ENCODE results near the gene CLTCL1.
"Not testable (repeated sequence)": the region's sequence is repeated elsewhere in the genome, so short reads cannot be mapped to it uniquely, and the experiment has no call there.

CLTCL1 gene

DNA sequence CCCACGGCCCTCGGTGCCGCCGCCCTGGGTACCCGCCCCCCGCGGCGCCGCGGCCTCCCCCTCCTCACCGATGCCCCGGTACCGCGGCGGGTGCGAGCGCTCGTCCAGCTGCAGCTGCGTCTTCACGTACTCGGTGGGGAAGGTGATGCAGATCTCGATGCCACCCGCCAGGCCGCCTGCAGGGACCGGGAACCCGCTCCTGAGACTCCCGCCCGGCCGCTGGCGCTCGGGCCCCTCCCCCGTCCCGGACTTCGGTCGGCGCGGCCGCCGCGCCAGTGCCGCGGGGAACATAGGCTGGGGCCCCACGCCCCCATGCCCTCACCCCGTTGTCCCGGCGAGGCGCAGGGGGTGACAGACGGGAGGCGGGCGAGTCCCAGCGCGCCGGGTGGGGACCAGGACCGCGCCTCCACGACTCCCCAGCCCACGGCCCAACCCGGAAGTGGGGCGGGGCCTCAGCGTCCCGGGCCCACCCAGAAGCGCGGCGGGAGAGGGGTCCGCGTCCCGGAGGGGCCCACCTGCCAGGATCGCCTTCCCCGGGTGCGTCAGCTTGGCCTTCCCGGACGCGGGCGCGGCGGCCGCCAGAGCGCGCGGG, 113.4 kb downstream of the CLTCL1 start:
- no peak for FAIRE-seq
- peak; percentile 57 for DNase-seq (ENCODE audit: insufficient read length, low spot score)

DNA sequence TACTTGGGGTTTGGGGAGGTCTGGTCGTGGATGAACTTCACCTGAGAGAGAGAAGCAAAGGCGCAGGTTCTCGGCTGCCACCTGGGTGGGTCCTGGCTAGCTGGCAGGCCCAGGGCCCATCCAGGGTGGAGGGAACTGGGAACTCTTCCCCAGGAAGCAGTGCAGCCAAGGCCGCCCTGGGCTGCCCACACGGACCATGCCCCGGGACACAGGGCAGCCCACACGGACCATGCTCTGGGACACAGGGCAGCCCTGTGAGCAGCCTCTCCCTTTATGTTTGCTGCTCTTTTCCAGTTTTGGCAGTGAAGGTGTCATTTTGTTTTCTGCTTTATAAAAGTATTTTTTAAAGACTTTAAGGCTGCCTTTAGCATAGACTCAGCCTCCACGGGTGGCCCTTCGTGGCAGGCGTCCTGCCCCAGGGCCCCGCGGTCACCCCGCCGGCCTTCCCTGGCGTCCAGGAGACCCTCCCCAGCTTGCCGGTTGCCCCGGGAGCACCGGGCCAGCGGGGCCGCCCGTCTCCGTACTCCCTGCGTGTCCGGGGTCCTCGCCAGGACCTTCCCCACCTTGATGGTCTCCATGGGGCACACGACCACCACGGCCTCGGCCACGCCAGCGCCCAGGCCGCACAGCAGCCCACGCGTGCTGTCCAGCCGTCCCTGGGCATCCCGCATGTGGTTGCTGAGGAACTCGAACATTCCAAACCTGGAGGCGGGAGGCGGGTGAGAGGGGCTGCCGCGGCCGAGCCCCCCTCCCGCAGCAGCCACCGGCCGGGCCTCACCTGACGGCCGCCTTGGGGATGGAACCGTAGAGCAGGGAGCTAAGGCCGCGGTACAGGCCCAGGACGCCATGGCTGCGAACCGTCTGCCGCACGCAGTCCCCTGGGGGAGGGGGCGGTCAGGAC, 114.1 kb downstream of the CLTCL1 start:
- no peak for FAIRE-seq
- no peak for DNase-seq (ENCODE audit: insufficient read length, low spot score)

DNA sequence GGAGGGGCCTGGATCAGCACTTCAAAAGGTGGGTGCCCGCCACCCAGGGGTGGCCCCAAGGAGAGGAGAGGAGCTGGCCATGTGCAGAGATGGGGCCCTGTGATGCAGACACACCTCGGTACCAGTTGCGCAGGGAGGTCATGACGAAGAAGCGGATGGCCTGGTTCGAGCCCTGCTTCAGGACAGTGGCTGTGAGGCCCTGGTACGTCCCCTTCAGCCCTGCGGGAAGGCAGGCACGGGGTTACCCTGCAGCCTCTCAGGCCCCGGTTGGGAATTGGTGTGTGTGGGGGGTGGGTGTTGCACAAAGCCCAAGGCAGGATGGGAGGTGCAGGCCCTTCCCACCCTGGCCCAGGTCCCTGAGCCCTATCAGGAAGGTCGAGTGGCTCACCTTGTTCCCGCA, 114.8 kb downstream of the CLTCL1 start:
- FAIRE-seq (no peak), DNase-seq (ENCODE audit: insufficient read length, low spot score) (no peak)

DNA sequence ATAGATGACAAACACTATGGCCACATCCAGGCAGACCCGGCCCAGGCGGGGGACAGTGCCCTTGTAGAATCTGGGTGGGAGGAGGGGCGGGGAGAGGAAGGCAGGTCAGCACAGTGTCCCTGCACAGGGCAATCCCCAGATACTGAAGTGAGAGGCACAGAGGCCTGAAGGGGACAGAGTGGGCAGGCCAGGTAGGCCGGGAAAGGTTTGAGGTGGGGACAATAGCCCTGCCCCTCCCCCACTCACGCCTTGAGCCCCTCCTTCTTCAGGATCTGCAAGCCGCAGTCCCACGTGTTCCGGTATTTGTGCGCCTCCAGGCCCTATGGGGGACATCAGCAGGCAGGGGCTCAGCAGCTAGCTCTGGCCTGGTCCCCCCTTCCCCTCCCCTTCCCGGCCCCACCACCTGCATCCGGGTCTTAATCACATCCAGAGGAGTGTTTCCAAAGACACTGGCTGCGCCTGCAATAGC, 115.3 kb downstream of the CLTCL1 start:
- no peak for DNase-seq (ENCODE audit: insufficient read length, low spot score)
- no peak for FAIRE-seq

DNA sequence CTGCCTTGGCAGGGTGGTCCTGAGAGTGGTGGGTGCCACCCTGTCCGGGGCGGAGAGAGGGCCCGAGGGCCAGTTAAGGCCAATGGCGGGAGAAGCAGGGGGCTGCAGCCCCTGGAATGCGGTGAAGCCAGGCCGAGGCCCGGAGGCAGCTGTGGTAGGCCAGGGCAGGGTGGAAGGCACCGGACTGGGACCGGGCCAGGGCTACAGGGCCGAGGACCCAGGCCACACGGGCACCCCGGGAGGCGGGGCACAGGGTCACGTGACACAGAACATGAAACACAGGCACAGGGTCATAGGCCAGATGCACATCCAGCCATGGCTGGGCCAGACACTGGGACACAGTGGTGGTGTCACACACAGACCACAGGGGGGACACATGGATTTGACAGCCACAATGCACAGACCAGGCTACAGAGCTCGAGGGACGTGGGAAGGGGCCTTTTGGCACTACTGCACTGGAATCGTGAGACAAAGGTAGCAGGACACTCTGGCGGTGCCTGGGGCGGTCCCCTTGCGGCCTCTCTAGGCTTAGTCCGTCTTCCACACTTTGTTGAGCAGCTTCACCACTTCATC, 115.8 kb downstream of the CLTCL1 start:
- no peak for DNase-seq (ENCODE audit: insufficient read length, low spot score)
- FAIRE-seq: no peak

DNA sequence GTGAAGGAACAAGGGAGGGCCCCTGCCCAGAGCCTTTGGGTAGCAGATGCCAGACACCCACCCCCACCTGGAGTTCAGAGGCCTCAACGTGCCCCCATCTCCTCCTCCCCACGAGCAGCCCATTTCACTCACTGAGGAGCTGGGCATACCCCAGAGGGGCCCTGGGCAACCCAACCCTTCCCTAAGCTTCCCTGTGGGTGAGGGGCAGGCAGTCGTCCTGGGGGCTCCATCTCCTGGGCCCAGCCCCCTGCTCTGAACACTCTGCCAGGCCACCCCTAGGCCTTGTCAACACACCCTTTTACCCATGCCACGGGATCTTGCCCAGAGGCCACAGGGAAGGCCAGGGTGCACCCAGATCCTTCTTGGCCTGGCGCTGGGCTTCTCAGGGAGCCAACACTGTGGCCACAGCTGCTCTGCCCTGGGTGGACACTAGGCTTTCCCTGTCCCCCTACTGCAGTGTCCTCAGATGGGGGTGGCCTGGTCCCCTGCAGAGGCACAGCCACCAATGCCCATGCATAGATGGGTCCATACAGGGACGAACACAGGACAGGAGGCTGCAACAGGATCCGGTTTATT, 116.4 kb downstream of the CLTCL1 start:
- DNase-seq (ENCODE audit: insufficient read length, low spot score): no peak

DNA sequence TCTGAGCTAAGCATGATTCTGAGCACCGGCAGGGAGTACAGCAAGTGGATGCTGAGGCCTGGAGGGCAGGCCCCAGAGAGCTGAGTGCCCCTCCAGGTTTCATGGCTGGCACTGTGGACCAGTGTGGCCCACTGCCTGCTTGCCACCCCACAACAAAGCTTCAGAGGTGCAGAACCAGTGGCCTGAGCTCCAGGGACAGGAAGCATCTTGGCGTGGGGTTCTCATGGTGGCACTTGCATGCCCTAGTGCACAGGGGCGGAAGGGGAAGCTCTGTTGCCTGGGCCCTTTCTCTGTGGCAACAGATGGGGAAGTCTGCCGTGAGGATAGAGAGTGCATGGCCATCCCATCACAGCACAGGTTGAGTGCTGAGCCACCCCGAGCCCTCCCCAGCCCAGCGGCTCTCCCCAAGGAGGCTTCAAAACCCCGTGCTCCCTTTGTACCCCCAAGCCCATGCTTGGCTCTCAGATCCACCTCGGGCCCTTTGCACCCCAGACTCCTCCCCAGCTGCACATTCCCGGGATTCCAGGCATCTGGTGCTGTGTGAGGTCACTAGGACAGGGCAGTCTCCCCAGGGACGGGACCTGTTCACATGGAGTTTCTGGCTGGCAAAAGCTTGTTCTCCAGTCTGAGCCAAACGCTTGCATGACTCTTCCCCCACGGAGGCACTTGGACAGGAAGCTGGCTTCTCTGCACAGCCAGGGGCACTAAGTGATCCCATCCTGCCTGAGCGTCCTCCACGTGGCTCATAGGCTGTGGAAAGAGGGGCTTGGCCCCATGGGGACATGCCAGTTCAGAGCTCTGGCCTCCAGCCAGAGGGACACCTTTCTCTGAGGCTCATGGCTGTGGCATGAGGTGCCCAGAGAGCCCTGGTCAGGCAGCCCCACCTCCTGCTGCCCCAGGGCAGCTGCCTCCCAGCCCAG, 117.2 kb downstream of the CLTCL1 start:
- FAIRE-seq: no peak
- DNase-seq (ENCODE audit: insufficient read length, low spot score): no peak

More for the DNA sequence above, 116.4 kb downstream of the CLTCL1 start:
- no peak for FAIRE-seq

DNA sequence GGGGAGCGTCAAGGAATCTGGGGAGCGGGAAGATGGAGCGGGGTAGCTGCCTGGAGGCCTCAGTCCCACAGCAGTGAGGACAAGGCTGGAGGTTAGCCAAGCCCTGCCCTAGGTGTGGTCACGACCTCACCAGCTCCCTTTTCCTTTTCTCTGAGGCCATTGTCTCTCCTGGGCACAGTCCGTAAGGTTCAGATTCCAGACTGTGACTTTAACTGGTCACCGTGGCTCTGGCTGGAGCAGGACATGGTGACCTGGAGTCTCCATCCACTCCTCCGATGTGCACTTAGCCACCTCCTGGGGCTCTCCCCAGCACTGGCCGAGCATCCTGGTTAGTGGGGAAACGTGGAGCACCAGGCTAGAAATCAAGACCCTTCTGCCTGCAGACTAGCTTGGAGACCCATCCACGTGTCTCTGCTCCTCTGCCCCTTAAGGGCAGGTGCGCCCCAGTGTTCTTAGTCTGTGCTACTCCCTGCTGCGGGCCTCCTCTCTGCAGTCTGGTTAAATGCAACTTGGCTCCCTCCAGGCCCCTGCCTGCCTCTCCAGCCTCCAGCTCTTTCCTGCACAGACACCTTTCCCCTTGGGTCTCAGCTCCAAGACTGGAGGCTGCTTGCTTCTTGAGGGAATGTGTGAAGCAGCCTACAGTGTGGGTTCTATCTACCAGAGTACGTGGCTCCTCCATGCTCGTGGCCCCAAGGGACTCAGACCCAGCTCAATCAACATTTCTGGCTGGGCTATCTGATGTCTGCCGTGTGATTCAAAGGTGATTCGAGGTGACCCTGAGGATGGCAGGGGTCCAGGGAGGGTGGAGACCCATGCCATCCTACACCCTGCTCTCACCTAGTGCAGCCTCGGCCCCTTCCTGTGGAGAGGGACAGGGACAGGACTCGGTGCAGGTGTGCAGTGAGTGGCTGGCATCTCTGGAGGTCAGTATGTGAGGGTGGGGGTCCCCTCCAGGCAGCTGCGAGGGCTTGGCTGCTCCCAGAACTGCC, 118.2 kb downstream of the CLTCL1 start:
- DNase-seq (ENCODE audit: insufficient read length, low spot score) (no peak), FAIRE-seq (no peak)

DNA sequence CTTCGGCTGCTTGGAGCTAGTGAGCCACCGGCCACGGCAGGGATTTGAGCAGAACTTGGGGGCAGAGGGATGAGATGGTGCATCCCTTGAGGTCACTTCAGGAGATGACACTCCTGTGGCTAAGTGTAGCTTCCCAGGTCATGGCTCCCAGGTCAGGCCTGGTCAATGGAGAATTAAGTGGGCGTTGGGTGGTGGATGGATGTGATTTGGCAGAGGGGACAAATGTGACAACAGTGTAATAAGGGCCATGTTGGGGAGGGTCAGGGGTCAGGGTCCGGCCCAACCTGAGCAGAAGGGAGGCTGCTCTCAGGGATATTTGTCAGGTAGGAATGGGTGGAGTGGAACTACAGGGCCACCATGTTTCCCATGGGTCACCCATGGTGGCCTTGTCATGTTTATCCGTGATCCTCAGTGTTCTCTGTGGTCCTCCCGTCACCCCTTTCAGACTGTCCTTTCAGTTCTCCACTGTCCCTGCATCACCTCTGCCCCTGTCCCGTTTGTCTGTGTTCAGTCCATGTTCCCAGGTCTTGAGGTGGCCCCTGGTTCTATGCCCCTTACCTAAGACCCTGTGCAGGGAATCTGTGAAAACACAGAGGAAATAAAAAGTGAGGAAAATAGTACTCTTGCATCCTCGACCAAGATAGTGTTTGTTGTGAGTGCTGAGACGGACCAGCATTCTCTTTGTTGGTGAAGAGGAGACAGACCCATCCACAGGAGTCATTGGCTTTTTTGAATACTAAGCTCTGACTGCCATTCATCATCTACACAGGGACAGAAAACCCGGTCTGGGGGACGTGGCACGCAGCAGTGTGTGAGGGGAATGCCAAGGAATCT, 119.1 kb downstream of the CLTCL1 start:
- FAIRE-seq (no peak), DNase-seq (ENCODE audit: insufficient read length, low spot score) (no peak)

DNA sequence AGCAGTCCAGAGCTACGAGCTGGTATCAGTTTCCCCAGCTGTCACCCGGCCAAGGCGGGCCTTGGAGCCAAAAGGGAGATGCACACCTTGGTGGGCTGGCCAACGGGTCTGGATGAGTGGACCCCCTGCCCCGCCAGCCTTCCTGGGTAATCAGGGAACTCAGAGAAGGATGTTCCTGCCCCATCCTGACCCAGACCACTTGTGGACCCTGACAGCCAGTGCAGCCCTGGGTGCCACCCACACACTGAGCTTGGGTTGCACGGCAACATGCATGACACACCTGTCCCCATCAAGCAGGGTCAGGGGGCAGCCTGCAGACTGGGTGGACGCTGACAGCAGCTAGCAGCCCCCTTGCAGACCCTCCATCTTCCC, 121.6 kb downstream of the CLTCL1 start:
- DNase-seq (ENCODE audit: insufficient read length, low spot score) (no peak), FAIRE-seq (no peak)

DNA sequence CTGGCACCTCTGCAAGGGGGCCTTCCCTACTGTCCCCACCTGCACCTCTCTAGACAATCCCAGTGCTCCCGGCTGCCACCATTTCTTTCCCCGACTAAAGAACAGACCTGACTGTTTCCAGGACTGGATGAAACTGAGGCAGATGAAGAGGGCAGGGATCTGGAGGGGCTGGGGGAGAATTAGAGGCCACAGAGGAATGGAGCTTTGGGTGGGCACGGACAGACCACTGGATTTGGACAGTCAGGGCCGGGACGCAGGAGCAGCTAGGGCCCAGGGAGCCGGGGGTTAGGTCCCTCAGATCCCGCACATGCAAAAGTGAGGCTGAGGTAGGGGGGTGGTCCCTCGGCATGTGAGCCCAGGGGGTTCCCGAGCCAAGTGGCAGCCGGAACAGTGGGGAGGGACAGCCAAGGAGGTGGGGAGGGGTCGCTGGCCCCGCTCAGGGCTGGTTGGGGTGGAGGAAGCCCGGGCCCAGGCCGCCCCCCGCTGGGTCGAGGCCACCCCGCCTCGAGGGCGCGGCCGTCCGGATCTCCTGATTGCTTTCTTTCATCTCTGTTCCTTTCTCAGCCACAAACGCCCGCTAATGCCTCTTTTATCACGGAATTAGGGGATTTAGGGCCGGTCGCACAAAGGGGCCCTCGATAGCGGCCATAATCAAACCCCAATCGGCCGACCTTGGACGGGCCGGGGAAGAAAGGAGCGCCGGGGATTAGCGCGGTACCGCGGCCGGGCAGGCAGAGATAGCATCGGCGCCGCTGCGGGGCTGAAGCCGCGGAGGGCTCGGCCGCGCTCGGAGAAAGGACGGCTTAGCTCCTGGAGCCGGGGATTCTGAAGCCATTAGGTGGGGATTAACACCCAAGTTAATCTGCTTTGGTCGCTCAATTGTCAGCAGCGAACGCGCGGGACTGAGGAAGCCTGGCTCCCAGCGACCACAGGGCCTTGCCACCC, 122.2 kb downstream of the CLTCL1 start:
- no peak for DNase-seq (ENCODE audit: insufficient read length, low spot score)
- no peak for FAIRE-seq

DNA sequence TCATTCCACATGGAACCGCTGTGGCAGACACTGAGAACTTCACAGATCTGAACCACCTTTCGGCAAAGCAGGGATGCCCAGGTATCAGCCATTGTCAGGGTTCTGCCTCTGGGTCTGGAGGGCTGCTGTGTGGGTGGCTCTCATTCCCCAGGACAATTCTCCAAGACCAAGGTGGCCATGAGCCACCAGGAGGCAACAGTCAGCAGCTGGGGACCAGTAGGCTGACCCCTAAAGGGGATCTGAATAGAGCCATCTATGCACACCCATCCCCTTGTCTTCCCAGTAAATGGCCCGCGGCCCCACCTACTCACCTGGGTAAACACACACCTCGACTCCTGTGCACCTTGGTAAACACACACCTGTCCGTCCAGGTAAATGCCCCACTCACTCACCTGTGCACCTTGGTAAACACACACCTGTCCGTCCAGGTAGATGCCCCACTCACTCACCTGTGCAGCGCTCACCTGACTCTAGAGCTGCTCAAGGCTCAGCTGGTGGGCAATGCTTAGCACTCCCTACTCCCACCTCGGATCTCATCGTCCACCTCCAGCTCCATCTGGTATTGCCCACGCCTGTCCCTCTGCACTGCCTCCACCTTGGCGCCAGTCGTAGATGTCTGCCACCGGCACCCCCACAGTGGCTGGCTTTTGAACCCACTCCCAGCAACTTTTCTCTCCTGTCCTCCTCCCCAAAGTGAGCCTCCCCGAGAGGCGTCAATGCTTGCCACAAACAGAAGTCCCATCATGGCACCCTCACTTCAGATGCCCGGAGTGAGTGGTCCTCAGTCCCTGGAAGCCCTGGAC, 123.2 kb downstream of the CLTCL1 start:
- FAIRE-seq (no peak), DNase-seq (ENCODE audit: insufficient read length, low spot score) (no peak)

DNA sequence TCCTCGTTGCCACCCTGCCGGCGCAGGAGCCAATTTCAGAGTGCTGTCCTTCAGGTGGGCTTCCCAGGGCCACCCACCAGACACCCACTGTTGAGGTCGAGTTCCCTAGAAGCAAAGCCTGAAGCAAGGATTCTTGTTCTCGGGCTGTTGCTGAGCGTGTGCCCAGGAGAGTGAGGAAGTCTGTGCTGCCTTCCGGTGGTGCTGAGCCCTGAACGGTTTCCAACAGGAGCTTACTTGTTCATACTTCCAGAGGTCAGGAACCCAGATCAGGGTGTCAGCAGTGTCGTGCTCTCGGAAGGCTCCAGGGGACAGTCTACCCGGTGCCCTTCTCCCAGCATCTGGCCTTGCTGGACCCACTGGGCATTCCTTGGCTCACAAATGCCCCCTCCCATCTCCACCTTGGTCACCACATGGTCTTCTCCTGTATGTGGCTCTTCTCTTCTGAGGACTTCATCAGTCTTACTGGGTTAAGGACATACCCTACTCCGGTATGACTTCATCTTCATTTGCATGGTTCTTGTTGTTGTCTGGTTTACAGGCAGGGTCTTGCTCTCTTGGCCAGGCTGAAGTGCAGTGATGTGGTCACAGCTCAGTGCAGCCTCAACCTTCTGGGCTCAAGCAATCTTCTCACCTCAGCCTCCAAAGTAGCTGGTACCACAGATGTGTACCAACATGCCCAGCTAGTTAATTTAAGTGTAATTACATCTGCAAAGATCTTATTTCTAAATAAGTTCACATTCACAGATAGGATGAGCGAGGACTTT, 124.2 kb downstream of the CLTCL1 start:
- no peak for FAIRE-seq

DNA sequence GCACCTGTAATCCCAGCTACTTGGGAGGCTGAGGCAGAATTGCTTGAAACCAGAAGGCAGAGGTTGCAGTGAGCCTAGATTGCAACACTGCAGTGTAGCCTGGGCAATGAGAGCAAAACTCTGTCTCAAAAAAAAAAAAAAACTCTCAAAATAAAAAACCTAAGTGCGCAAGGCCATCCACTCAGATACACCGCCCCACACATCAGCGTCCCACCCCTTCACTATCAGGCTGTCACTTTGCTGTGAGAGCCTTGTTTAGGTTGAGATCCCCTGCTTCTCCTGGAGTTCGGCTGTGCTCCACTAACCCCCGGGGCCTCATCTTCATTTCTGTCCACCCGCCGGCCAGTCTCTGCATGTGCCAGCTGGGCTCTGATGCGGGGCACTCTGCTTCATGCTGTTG, 125.1 kb downstream of the CLTCL1 start:
- DNase-seq (ENCODE audit: insufficient read length, low spot score) (no peak), FAIRE-seq (no peak)

More for the DNA sequence above, 124.2 kb downstream of the CLTCL1 start:
- DNase-seq (ENCODE audit: insufficient read length, low spot score): no peak

DNA sequence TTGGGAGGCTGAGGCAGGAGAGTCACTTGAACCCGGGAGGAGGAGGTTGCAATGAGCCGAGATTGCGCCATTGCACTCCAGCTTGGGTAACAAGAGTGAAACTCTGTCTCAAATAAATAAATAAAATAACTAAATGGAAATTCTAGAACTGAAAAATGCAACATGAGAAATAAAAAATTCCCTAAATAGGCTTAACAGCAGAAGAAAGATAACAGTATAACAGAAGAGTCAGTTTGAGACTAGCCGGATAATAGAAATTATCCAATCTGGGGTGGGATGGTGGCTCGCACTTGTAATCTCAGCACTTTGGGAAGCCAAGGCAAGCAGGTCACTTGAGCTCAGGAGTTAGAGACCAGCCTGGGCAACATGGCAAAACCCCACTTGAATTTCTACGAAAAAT, 127.1 kb downstream of the CLTCL1 start:
- DNase-seq (ENCODE audit: insufficient read length, low spot score) (no peak), FAIRE-seq (no peak)

DNA sequence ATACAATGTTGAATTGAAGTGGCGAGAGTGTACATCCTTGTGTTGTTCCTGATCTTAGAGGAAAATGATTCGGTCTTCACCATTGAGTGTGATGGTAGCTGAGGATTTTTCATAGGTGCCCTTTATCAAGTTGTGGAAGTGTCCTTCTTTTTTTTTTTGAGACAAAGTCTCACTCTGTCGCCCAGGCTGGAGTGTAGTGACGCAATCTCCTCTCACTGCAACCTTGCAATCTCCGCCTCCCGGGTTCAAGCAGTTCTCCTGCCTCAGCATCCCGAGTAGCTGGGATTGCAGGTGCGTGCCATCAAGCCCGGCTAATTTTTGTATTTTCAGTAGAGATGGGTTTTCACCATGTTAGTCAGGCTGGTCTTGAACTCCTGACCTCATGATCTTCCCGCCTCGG, 132.9 kb downstream of the CLTCL1 start:
- FAIRE-seq; DNase-seq (ENCODE audit: insufficient read length, low spot score): not testable (repeated sequence)
